ENCODE measurements around the gene CDON. TPM values are rescaled to one million over a fixed set of nuclear protein-coding genes. Genes with fewer than 3 reads are reported as not detected.
"Not testable (repeated sequence)": the region's sequence is repeated elsewhere in the genome, so short reads cannot be mapped to it uniquely, and the experiment has no call there.

Gene CDON
- total RNA-seq, 1 donor from 2014 or later: 33.0 TPM

DNA sequence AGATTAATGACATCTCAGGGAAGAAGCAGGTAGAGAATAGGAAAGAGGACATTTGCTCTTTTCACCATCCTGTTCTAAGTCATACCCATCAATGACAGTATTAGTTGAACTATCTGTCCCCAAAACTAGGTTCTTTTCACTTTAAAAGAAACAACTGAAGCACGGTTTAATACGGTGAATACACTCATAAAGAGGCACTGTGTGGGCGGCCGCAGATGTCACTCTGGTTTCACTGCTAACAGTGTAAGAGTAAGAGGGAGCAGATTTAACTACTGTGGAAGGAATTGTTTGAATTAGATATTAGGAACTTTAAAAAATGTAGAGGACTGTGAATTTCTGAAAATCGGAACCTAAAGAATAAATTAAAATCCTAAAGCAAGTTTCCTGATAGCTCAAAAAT, 67.4 kb downstream of the CDON start:
- intact Hi-C loops (cut with DNase I): no loop called here

DNA sequence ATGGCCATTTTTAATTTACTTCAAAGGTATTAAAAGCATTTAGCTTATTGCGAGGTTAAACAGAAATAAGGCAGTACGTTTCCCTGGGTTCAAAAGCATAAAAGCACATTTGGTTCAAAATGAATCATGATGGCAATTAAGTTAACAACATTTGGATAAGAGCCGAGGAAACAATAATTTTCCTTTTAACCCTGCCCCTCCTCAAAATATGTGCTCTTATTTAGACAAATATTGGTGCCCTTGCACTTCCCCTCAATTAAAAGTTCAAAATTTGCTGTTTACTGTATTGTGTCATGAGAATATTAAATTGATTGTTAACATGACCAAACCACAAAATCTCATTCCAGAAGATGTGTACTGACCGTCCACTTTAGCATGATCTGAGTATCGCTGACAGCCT, 68.2 kb downstream of the CDON start:
- H3K4me3 ChIP-seq: no peak overlapping the region
- no peaks in the 10 kb centered on the region for H3K9me3 ChIP-seq
- H3K4me1 ChIP-seq: no peaks in the 10 kb centered on the region
- DNase-seq (ENCODE audit: low spot score in 2 of 2): no peak
- no peak overlapping the region for H3K27ac ChIP-seq
- peaks cover 0 to 20% of the 10 kb centered on the region in 2 donors for H3K36me3 ChIP-seq
- H3K27me3 ChIP-seq: no peaks in the 10 kb centered on the region
- TF ChIP-seq, protein P1, sequence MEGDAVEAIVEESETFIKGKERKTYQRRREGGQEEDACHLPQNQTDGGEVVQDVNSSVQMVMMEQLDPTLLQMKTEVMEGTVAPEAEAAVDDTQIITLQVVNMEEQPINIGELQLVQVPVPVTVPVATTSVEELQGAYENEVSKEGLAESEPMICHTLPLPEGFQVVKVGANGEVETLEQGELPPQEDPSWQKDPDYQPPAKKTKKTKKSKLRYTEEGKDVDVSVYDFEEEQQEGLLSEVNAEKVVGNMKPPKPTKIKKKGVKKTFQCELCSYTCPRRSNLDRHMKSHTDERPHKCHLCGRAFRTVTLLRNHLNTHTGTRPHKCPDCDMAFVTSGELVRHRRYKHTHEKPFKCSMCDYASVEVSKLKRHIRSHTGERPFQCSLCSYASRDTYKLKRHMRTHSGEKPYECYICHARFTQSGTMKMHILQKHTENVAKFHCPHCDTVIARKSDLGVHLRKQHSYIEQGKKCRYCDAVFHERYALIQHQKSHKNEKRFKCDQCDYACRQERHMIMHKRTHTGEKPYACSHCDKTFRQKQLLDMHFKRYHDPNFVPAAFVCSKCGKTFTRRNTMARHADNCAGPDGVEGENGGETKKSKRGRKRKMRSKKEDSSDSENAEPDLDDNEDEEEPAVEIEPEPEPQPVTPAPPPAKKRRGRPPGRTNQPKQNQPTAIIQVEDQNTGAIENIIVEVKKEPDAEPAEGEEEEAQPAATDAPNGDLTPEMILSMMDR (IDR thresholded peaks at IDR 0.05): no peak
- intact Hi-C loops (cut with DNase I): no loop called here

More for the DNA sequence above, 67.4 kb downstream of the CDON start:
- no peak overlapping the region for H3K4me3 ChIP-seq
- no peaks in the 10 kb centered on the region for H3K4me1 ChIP-seq
- peaks cover 0 to 20% of the 10 kb centered on the region in 2 donors for H3K36me3 ChIP-seq
- H3K27me3 ChIP-seq: no peaks in the 10 kb centered on the region
- no peak overlapping the region for H3K27ac ChIP-seq
- no peak for DNase-seq (ENCODE audit: low spot score in 2 of 2)
- H3K9me3 ChIP-seq: no peaks in the 10 kb centered on the region
- TF ChIP-seq, protein P1 (IDR thresholded peaks at IDR 0.05): no peak

DNA sequence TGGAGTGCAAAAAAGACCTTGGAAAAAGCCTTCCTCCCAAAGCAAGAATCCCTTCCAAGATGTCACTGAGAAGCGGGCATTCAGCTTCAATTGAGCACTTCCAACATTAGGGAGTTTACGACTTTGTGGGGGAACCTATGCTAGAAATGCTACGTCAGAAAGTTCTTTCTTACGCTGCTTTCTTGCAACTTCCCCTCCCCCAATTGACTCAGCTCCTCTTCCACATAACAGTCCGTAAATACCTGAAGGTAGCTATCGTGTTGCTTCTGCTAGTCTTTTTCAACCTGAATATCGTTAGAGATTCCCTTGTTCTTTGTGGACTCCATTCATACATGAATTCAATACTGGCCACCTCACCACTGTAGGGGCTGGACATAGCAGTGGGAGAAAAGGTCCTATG, 69.8 kb downstream of the CDON start:
- H3K36me3 ChIP-seq: peaks cover 0 to 20% of the 10 kb centered on the region in 2 donors
- TF ChIP-seq, protein P1 (IDR thresholded peaks at IDR 0.05): no peak
- intact Hi-C loops (cut with DNase I): no loop called here

DNA sequence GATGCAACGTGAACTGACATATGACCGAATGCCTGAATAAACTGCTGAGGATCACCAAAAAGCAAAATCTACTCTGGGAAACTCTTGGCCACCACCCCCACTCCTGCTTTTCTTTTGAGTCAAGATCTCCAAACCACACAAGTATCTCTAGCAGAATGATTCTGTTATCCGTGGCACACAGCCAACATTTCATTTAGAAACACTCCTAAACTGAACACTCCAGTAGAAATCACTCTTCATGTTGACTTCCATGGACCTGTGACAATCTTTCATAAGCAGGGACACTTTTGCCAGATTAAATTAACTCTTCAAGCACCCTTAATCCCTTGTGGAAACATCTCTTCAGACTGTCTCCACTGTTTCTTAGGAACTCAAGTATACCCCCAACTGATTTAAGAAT, 72.4 kb downstream of the CDON start:
- intact Hi-C loops (cut with DNase I): no loop called here

More for the DNA sequence above, 69.8 kb downstream of the CDON start:
- H3K27ac ChIP-seq: no peak overlapping the region
- H3K4me3 ChIP-seq: no peak overlapping the region
- H3K9me3 ChIP-seq: no peaks in the 10 kb centered on the region
- DNase-seq (ENCODE audit: low spot score in 2 of 2): no peak
- H3K4me1 ChIP-seq: no peaks in the 10 kb centered on the region
- no peaks in the 10 kb centered on the region for H3K27me3 ChIP-seq

DNA sequence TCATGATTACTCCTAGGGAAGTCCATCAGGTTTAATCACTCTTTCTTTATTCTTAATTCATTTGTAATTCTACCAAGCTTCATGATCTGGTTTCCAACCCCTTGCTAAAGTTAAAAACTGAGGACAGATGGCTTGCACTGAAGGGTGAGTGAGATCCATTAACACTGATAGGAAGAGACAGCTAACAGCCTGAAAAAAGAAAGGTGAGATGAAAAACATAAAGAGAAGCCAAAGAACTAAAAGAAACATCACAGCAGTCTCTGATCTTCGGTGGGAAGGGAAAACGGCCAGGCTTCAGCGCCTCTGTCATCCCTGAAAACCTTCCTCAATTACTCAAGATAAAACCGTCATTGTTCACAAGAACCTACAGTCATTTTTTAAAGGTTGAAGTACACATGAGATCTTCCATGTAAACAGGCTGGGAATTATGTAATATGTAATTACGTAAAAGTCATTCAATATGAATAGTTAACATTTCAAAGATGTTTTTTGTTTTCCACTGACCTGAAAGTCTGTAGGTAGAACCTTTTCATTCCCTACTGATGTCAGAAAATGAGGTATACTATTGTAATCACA, 75.5 kb downstream of the CDON start:
- Histone ChIP-seq H3K9me3 (no peaks in the 10 kb centered on the region), H3K27ac (no peak overlapping the region), H3K4me1 (no peaks in the 10 kb centered on the region), H3K36me3 (no peaks in the 10 kb centered on the region), H3K27me3 (no peaks in the 10 kb centered on the region), H3K4me3 (no peak overlapping the region)
- TF ChIP-seq, protein P1 (IDR thresholded peaks at IDR 0.05): no peak
- intact Hi-C loops (cut with DNase I): no loop called here
- no peak for DNase-seq (ENCODE audit: low spot score in 2 of 2)

More for the DNA sequence above, 72.4 kb downstream of the CDON start:
- Histone ChIP-seq H3K4me3 (no peak overlapping the region), H3K4me1 (no peaks in the 10 kb centered on the region), H3K36me3 (peaks cover 0 to 14% of the 10 kb centered on the region in 2 donors), H3K9me3 (no peaks in the 10 kb centered on the region), H3K27me3 (no peaks in the 10 kb centered on the region), H3K27ac (no peak overlapping the region)
- no peak for DNase-seq (ENCODE audit: low spot score in 2 of 2)
- TF ChIP-seq, protein P1 (IDR thresholded peaks at IDR 0.05): no peak

DNA sequence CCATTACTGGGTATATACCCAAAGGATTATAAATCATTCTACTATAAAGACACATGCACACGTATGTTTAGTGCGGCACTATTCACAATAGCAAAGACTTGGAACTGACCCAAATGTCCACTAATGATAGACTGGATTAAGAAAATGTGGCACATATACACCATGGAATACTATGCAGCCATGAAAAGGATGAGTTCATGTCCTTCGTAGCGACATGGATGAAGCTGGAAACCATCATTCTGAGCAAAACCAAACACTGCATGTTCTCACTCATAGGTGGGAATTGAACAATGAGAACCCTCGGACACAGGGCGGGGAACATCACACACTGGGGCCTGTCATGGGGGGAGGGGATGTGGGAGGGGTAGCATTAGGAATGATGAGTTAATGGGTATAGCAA, 76.7 kb downstream of the CDON start:
- H3K27ac ChIP-seq; intact Hi-C loops (cut with DNase I); H3K4me1 ChIP-seq; H3K9me3 ChIP-seq; H3K27me3 ChIP-seq; DNase-seq (ENCODE audit: low spot score in 2 of 2); H3K36me3 ChIP-seq; H3K4me3 ChIP-seq: not testable (repeated sequence)

All from ascending aorta (tissue), 2 donors.